Mucosa of descending colon (tissue), 3 donors: ENCODE measurements around the gene EPAS1. TPM values are rescaled to one million over a fixed set of nuclear protein-coding genes. Genes with fewer than 3 reads are reported as not detected.

Source experiments
- ATAC-seq: fragments of 200-7000 bp; cut with Tn5 transposase; one replicate; pipeline ENCODE4 v1.9.1; 2020; ENCODE audit warnings: mild to moderate bottlenecking, moderate library complexity
- DNase-seq, 3 donors: peaks; one replicate each; pipeline ENCODE4 v3.0.0-alpha.2; 2020
- H3K36me3 ChIP-seq: fragments of 200-600 bp; one replicate; pipeline ENCODE4 v1.8.0; 2021; ENCODE audit warnings: low read depth, mild to moderate bottlenecking
- H3K4me1 ChIP-seq: fragments of 200-600 bp; one replicate; pipeline ENCODE4 v1.8.0; 2021; ENCODE audit warnings: low read depth, mild to moderate bottlenecking
- H3K4me3 ChIP-seq: fragments of 200-600 bp; one replicate; pipeline ENCODE4 v1.8.0; 2021; ENCODE audit warnings: mild to moderate bottlenecking
- H3K9me3 ChIP-seq: fragments of 200-600 bp; one replicate; pipeline ENCODE4 v1.8.0; 2021; ENCODE audit warnings: mild to moderate bottlenecking
- intact Hi-C, 2 donors: fragments of 100-400 bp; cut with DNase I in 1 of 2; cut with micrococcal nuclease in 1 of 2; formaldehyde crosslinking; loops; one replicate each; pipeline versions ENCODE4 v1.11.0 to v1.11.1; 2022; cut with DNase I, micrococcal nuclease
- total RNA-seq, 3 donors: library from RNA; stranded (reverse); fragmentation: NEBNext Ultra II Directional in 2 of 3; extraction: Animal tissue kit (Norgen Biotek cat#: 25700) in 2 of 3; gene quantifications; one replicate each; pipeline versions ENCODE4 v1.2.1 to v1.2.4, GENCODE V29; 2021 to 2023
- TF ChIP-seq, protein P1 (sequence below): fragments of 200-600 bp; IDR thresholded peaks from one replicate; pipeline ENCODE4 v1.8.0; 2022; ENCODE audit warnings: antibody characterized with exemption, mild to moderate bottlenecking
- donor health status: DM: no; HTN: no; CAD: no; lungs with moderate emphysema.
- donor health status: DM: no; HTN: no; CAD: no.
- donor health status: DM: no; HTN: yes; CAD: no.

The EPAS1 gene
- total RNA-seq, 3 donors from 2014 or later = 126 to 251 (median 150) TPM

DNA sequence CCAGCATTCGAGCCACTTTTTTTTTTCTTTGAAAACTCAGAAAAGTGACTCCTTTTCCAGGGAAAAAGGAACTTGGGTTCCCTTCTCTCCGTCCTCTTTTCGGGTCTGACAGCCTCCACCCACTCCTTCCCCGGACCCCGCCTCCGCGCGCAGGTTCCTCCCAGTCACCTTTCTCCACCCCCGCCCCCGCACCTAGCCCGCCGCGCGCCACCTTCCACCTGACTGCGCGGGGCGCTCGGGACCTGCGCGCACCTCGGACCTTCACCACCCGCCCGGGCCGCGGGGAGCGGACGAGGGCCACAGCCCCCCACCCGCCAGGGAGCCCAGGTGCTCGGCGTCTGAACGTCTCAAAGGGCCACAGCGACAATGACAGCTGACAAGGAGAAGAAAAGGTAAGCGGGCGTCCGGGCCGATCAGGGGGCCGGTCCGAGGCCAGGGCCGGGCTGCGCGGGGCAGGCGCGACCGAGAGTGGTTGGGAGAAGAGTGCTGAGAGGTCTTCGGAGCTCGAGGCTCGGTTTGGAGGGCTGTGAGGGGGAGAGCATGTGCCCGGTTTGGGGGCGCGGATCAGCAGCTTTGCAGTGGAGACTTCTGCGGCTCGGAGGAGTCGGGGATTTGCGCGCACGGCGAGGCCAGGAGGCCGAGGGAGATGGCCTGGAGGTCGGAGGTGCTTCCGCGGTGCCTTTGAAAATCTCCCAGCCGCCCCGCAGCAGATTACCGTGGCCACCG lies 502 bp downstream of the EPAS1 start:
- peaks cover 25% of the 10 kb centered on the region for H3K4me1 ChIP-seq
- H3K9me3 ChIP-seq = no peaks in the 10 kb centered on the region
- peak; percentile 79 for ATAC-seq
- intact Hi-C loops = no loop called here
- H3K36me3 ChIP-seq = no peaks in the 10 kb centered on the region
- peak; percentile 91 to 93 (median 93) for DNase-seq
- peak overlapping the region; percentile 76 for H3K4me3 ChIP-seq
- TF ChIP-seq, protein P1, sequence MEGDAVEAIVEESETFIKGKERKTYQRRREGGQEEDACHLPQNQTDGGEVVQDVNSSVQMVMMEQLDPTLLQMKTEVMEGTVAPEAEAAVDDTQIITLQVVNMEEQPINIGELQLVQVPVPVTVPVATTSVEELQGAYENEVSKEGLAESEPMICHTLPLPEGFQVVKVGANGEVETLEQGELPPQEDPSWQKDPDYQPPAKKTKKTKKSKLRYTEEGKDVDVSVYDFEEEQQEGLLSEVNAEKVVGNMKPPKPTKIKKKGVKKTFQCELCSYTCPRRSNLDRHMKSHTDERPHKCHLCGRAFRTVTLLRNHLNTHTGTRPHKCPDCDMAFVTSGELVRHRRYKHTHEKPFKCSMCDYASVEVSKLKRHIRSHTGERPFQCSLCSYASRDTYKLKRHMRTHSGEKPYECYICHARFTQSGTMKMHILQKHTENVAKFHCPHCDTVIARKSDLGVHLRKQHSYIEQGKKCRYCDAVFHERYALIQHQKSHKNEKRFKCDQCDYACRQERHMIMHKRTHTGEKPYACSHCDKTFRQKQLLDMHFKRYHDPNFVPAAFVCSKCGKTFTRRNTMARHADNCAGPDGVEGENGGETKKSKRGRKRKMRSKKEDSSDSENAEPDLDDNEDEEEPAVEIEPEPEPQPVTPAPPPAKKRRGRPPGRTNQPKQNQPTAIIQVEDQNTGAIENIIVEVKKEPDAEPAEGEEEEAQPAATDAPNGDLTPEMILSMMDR = no peak

DNA sequence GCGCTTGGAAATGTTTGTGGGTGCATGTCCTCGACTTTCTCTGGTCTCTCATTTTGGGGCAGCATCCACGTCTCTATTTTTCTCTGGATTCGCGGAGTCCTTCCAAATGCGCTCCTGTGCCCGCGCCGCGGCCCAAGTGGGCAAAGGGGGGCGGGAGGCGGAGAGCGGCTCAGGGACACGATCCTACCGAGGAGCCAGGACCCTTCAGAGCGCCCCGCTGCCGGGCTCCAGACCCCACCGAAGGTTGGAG lies 990 bp downstream of the EPAS1 start:
- Histone ChIP-seq H3K9me3 (no peaks in the 10 kb centered on the region), H3K4me3 (peak overlapping the region; percentile 76), H3K4me1 (peaks cover 30% of the 10 kb centered on the region), H3K36me3 (no peaks in the 10 kb centered on the region)
- no peak for DNase-seq
- intact Hi-C loops = no loop called here
- TF ChIP-seq, protein P1 = no peak
- ATAC-seq = no peak

DNA sequence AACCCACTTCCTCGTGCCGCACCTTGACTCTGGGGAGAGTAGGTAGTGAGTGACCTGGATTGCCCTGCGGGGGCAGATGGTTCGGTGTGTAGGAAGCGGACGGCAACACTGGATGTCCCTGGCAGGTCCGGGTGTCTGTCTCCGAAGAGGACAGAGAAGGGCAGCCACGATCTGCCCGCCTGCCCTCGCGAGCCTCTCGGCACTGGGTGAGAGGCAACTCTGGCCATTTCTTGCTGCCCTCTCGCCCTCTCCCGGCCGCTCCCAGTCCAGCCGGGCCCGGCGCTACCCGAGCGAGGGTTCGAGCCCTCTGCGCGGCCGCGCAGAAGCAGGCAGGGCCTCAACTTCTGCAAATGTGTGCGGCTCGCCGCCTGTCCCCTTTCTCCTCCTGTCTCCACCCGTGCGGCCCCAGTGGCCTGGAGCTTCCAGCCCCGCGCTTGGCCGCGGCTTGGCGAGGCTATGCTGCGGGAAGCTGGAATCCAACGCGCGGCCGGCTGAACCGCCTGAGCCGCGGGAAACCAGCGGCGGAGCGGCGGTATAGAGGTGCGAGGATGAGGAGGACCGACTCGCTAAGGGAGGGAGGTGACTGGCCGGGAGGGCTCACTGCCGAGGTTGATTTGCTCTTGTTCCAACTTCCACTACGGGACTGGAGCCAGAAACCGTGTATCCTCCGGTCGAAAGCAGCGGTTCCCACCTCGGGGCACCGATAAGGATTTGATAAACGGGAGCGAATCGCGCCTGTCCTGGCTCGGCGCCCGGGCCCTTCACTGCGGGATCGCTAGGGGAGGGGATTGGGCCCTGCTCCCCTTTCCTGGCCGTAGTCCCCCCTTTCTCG lies 1.5 kb downstream of the EPAS1 start:
- ATAC-seq = peak; percentile 39
- intact Hi-C loops = no loop called here
- peak; percentile 62 to 79 (median 73) for DNase-seq
- TF ChIP-seq, protein P1 = no peak
- H3K4me1 ChIP-seq = peaks cover 35% of the 10 kb centered on the region
- H3K36me3 ChIP-seq = no peaks in the 10 kb centered on the region
- no peaks in the 10 kb centered on the region for H3K9me3 ChIP-seq
- peak overlapping the region; percentile 76 for H3K4me3 ChIP-seq

GRCh38 chr2:46299365-46300263 lies 2.4 kb downstream of the EPAS1 start:
- DNase-seq (peak; percentile 73 to 76 (median 74)), ATAC-seq (peak; percentile 9)
- TF ChIP-seq, protein P1 = no peak
- intact Hi-C loops = loop anchor here in 1 of 2 donors (10.0 kb wide), 1 partner anchor 55 kb away; no protein-coding TSS in a partner anchor
- H3K36me3 ChIP-seq = no peaks in the 10 kb centered on the region
- no peaks in the 10 kb centered on the region for H3K9me3 ChIP-seq
- peak overlapping the region; percentile 76 for H3K4me3 ChIP-seq
- peaks cover 39% of the 10 kb centered on the region for H3K4me1 ChIP-seq

DNA sequence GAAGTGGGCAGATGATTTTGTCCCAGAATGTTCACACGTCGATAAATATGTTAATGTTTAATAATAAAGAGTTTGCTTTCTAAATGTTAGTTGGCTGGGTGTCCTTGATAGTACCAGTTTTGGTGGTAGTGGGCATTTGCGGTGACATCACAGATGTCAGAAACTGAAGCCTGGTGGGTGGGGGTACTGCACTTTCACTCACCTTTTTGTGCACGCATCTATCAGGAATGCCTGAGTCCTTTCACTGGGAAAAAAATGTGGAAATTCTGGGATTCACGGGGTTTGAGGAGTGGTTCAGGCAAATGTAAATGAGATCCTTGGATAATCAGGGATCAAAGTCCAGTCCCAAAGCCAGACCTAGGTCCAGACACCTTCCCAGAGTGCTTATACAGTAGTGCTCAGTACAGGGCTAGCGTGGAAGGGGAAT lies 3.2 kb downstream of the EPAS1 start:
- Histone ChIP-seq H3K4me1 (peaks cover 39% of the 10 kb centered on the region), H3K9me3 (no peaks in the 10 kb centered on the region), H3K36me3 (no peaks in the 10 kb centered on the region), H3K4me3 (no peak overlapping the region)
- ATAC-seq (no peak), DNase-seq (peak in 1 of 3 donors; percentile 39)
- TF ChIP-seq, protein P1 = no peak
- intact Hi-C loops = loop anchor here in 1 of 2 donors (10.0 kb wide), 1 partner anchor 54 kb away; no protein-coding TSS in a partner anchor
